IMR-90 (cell line): Measurements from ENCODE around the gene HYAL3. TPM values are rescaled to one million over a fixed set of nuclear protein-coding genes. Genes with fewer than 3 reads are reported as not detected.

ENCODE experiments used
- ATAC-seq: fragments of 200-7000 bp; cut with Tn5 transposase; 2 replicates; pipeline ENCODE4 v1.9.1; 2020; ENCODE audit warnings: low read depth, mild to moderate bottlenecking, moderate library complexity
- BruUV-seq: library from RNA; stranded (reverse); fragments of 400-500 nt; replicated peaks from 2 replicates; lab custom pipeline; 2021; lab: Mats Ljungman, UMichigan
- CTCF ChIA-PET: fragments of 300-600 bp; formaldehyde crosslinking; extraction: SDS; loops from one replicate; lab custom pipeline; 2021; ENCODE audit warnings: antibody characterized with exemption; lab: Yijun Ruan, JAX
- POLR2A ChIA-PET: fragments of 300-600 bp; sonication (Branson Sonifier 250); formaldehyde crosslinking; loops from one replicate; lab custom pipeline; 2022; ENCODE audit warnings: antibody characterized with exemption; ENCODE audit not compliant: unreplicated experiment; lab: Charles Lee
- DNase-seq: peaks from one replicate; pipeline ENCODE4 v3.0.0; 2013
- H2AFZ ChIP-seq: replicated peaks from 2 replicates; pipeline ENCODE3; 2013; ENCODE audit warnings: low read length, mild to moderate bottlenecking; ENCODE audit not compliant: poor library complexity
- H2AK5ac ChIP-seq: 2 replicates; pipeline ENCODE4 v1.6.1; 2013; ENCODE audit warnings: low read depth, low read length, inconsistent platforms
- H2AK9ac ChIP-seq: replicated peaks from 2 replicates; pipeline ENCODE3; 2013; ENCODE audit warnings: mild to moderate bottlenecking, low read depth, low read length, moderate library complexity; ENCODE audit not compliant: poor library complexity
- H2BK120ac ChIP-seq: 2 replicates; pipeline ENCODE4 v1.6.1; 2013; ENCODE audit warnings: low read depth, low read length, inconsistent platforms
- H2BK15ac ChIP-seq: 3 replicates; pipeline ENCODE4 v1.6.1; 2013; ENCODE audit warnings: low read depth, low read length, inconsistent platforms
- H2BK20ac ChIP-seq: 2 replicates; pipeline ENCODE4 v1.6.1; 2013; ENCODE audit warnings: low read depth, mild to moderate bottlenecking, inconsistent platforms, low read length, moderate library complexity
- H2BK5ac ChIP-seq: 2 replicates; pipeline ENCODE4 v1.6.1; 2013; ENCODE audit warnings: mild to moderate bottlenecking, low read depth, low read length, inconsistent platforms; ENCODE audit not compliant: poor library complexity, severe bottlenecking
- H3K14ac ChIP-seq: replicated peaks from 2 replicates; pipeline ENCODE4 v1.6.1; 2013; ENCODE audit warnings: low read depth, low read length, inconsistent platforms
- H3K18ac ChIP-seq: 2 replicates; pipeline ENCODE4 v1.6.1; 2013; ENCODE audit warnings: low read depth, low read length, control low read depth
- H3K23ac ChIP-seq: 2 replicates; pipeline ENCODE4 v1.6.1; 2013; ENCODE audit warnings: low read depth, low read length, inconsistent platforms
- H3K27ac ChIP-seq: 2 replicates; pipeline ENCODE4 v1.5.1; 2013; ENCODE audit warnings: mild to moderate bottlenecking, control low read depth, low read length; ENCODE audit not compliant: insufficient read depth
- H3K27me3 ChIP-seq: 2 replicates; pipeline ENCODE4 v1.6.1; 2013; ENCODE audit warnings: low read length; ENCODE audit not compliant: control insufficient read depth, insufficient read depth
- H3K36me3 ChIP-seq: 2 replicates; pipeline ENCODE4 v1.6.1; 2013; ENCODE audit warnings: low read length, mixed read lengths; ENCODE audit not compliant: control insufficient read depth, insufficient read depth
- H3K4ac ChIP-seq: 2 replicates; pipeline ENCODE4 v1.6.1; 2013; ENCODE audit warnings: low read depth, low read length, inconsistent platforms
- H3K4me1 ChIP-seq: 2 replicates; pipeline ENCODE4 v1.6.1; 2013; ENCODE audit warnings: low read length, mixed read lengths; ENCODE audit not compliant: control insufficient read depth, insufficient read depth
- H3K4me2 ChIP-seq: 2 replicates; pipeline ENCODE4 v1.6.1; 2013; ENCODE audit warnings: low read depth, mild to moderate bottlenecking, control low read depth, low read length, moderate library complexity
- H3K4me3 ChIP-seq: 2 replicates; pipeline ENCODE4 v1.5.1; 2013; ENCODE audit warnings: low read depth, mild to moderate bottlenecking, control low read depth, low read length, moderate library complexity; ENCODE audit not compliant: insufficient read depth
- H3K56ac ChIP-seq: 2 replicates; pipeline ENCODE4 v1.6.1; 2013; ENCODE audit warnings: low read length, inconsistent platforms; ENCODE audit not compliant: insufficient read depth; ENCODE audit errors: extremely low read depth
- H3K79me1 ChIP-seq, 2 experiments: 2 replicates each; pipeline ENCODE4 v1.6.1; 2013; ENCODE audit warnings: low read length in 2 of 2, inconsistent platforms in 1 of 2, low read depth in 1 of 2
- H3K9ac ChIP-seq: 2 replicates; pipeline ENCODE4 v1.6.1; 2013; ENCODE audit warnings: low read depth, low read length, control low read depth
- H3K9me1 ChIP-seq: 2 replicates; pipeline ENCODE4 v1.6.1; 2013; ENCODE audit warnings: low read length, inconsistent platforms; ENCODE audit not compliant: insufficient read depth
- H3K9me3 ChIP-seq: 2 replicates; pipeline ENCODE4 v1.6.1; 2013; ENCODE audit warnings: low read length; ENCODE audit not compliant: control insufficient read depth, insufficient read depth
- H4K20me1 ChIP-seq: 2 replicates; pipeline ENCODE4 v1.6.1; 2013; ENCODE audit warnings: low read length, inconsistent platforms; ENCODE audit not compliant: insufficient read depth
- H4K5ac ChIP-seq: 2 replicates; pipeline ENCODE4 v1.6.1; 2013; ENCODE audit warnings: mild to moderate bottlenecking, low read depth, low read length, control low read depth
- H4K8ac ChIP-seq, 2 experiments: 2 replicates each; pipeline ENCODE4 v1.6.1; 2013; ENCODE audit warnings: low read depth in 2 of 2, low read length in 2 of 2, control low read depth in 1 of 2, inconsistent platforms in 1 of 2
- H4K91ac ChIP-seq: 2 replicates; pipeline ENCODE4 v1.6.1; 2013; ENCODE audit warnings: low read depth, low read length, inconsistent platforms; ENCODE audit not compliant: insufficient read depth
- CHD1 ChIP-seq: IDR thresholded peaks from 2 replicates; pipeline ENCODE4 v1.6.1; 2012; ENCODE audit warnings: low read depth, low read length, improper control_type of control experiment
- MAFK ChIP-seq: IDR thresholded peaks from 2 replicates; pipeline ENCODE4 v1.6.1; 2012; ENCODE audit warnings: low read depth, low read length, improper control_type of control experiment
- NFE2L2 ChIP-seq: fragments of 150-350 bp; IDR thresholded peaks from 2 replicates; pipeline ENCODE4 v1.6.1; 2016; ENCODE audit warnings: low read depth, mild to moderate bottlenecking, low read length
- RCOR1 ChIP-seq: IDR thresholded peaks from 2 replicates; pipeline ENCODE4 v1.6.1; 2012; ENCODE audit warnings: mild to moderate bottlenecking, low read length, improper control_type of control experiment; ENCODE audit not compliant: insufficient replicate concordance
- RFX5 ChIP-seq: IDR thresholded peaks from 2 replicates; pipeline ENCODE4 v1.8.0; 2012; ENCODE audit warnings: low read depth, mild to moderate bottlenecking, low read length, moderate library complexity
- SMC3 ChIP-seq: fragments of 150-350 bp; IDR thresholded peaks from 2 replicates; pipeline ENCODE4 v1.6.1; 2016; ENCODE audit warnings: low read depth, mild to moderate bottlenecking, antibody characterized with exemption, low read length, moderate library complexity
- WGBS, 2 experiments: methylation state at CpG; one replicate each; pipeline versions ENCODE4 v1.1.5 to v1.1.7; 2013; ENCODE audit warnings: missing lambda C conversion rate in 2 of 2; ENCODE audit not compliant: insufficient read length in 1 of 2; ENCODE audit errors: extremely low coverage in 2 of 2; 5-methylcytosine and 5-hydroxymethylcytosine counted together
- dilution Hi-C: fragments of 300-500 bp; cut with HindIII; formaldehyde crosslinking; loops from one replicate; pipeline ENCODE4 v1.14.3; 2018; ENCODE audit warnings: low sequenced_read_pairs; ENCODE audit not compliant: unreplicated experiment
- in situ Hi-C: fragments of 300-500 bp; cut with MboI; formaldehyde crosslinking; loops from 3 replicates; pipeline ENCODE4 v1.14.3; 2019; ENCODE audit warnings: low sequenced_read_pairs, inconsistent platforms, mixed read lengths
- intact Hi-C: fragments of 100-400 bp; cut with micrococcal nuclease; formaldehyde crosslinking; loops from 2 replicates; pipeline ENCODE4 v1.10.0; 2022
- polyA plus RNA-seq, 3 experiments: library from polyadenylated mRNA; depleted of rRNA; stranded (reverse); fragments of >200 nt; gene quantifications; 2 replicates each; pipeline ENCODE4 v1.2.3, GENCODE V29; 2012; ENCODE audit warnings: low replicate concordance in 1 of 3
- total RNA-seq: library from RNA; depleted of rRNA; stranded (reverse); fragments of >200 nt; gene quantifications from 2 replicates; pipeline ENCODE4 v1.2.3, GENCODE V29; 2012
- TF ChIP-seq, protein P1 (sequence below): fragments of 150-350 bp; IDR thresholded peaks from 2 replicates; pipeline ENCODE4 v1.6.1; 2017; ENCODE audit warnings: mild to moderate bottlenecking, antibody characterized with exemption, low read length, low read depth
- TF ChIP-seq, protein P2 (sequence below): conservative IDR thresholded peaks from 2 replicates; pipeline ENCODE4 v1.5.1; 2012; ENCODE audit warnings: mild to moderate bottlenecking, low read depth, low read length, improper control_type of control experiment

The HYAL3 gene
- total and polyA plus RNA-seq, 2 of the 4 experiments (the other 2 are of a cell fraction) = 2.7 to 5.7 TPM

DNA sequence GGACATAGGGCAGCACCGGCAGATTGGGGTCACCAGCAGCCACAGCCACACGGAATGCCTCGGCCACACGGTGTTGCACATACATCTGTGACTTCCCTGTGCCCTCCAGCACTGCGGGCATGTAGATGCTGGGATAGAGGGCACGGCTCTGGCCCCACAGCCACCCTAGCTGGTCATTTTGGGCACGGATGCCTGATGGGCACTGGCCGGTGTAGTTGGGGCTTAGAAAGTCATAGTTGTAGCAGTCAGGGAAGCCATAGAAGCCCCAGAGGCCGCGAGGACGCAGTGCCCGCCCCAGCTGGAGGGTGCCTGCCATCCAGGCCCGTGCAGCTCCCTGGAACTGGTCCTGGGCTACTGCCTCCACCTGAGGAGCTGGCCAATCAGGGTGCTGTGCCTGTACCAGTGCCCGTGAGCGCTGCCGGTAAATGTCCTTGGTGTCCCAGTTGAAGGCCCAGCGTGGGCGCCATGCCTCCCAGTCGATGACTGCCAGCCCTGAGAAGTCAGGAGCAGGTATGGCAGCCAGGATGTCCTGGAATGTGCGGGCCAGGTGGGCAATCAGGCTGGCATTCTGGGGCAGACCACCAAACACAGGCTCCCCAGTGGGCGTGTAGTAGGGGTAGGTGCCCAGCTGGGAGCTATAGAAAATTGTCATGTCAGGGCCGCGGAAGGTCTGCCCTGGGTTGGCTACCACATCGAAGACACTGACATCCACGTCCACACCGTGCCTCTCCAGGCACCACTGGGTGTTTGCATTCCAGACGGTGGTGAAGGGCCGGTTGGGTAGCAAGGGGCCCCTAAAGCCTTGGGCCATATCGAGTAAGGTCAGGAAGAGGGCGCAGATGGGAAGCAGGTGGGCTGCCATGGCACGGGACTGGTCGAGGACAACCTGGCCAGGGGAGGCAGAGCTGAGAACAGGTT lies 3.1 kb upstream of the HYAL3 start:
- no TSS peak for BruUV-seq
- no peak overlapping the region for H4K5ac ChIP-seq

More for the DNA sequence above, 3.1 kb upstream of the HYAL3 start:
- H3K79me1 ChIP-seq = peaks cover 13 to 31% of the 10 kb centered on the region in 2 experiments
- H3K4ac ChIP-seq = no peak overlapping the region
- no peak for DNase-seq
- H3K56ac ChIP-seq = no peak overlapping the region
- ChIA-PET POLR2A (no interaction called here), CTCF (no interaction called here)
- no peak overlapping the region for H2AK5ac ChIP-seq
- H2BK5ac ChIP-seq = no peak overlapping the region
- peaks cover 21% of the 10 kb centered on the region for H3K9me1 ChIP-seq
- no peak overlapping the region for H3K9ac ChIP-seq
- no peak overlapping the region for H3K4me3 ChIP-seq
- no peak overlapping the region for H2BK15ac ChIP-seq
- H4K20me1 ChIP-seq = no peaks in the 10 kb centered on the region
- in situ Hi-C loops = no loop called here
- 85% methylated on average over 12 of the region's 32 CpGs; no CpG with 5 or more reads in 1 of the 2 experiments for WGBS, 2 experiments
- H4K91ac ChIP-seq = no peak overlapping the region
- H3K4me2 ChIP-seq = no peak overlapping the region
- no peak for ATAC-seq
- H2AK9ac ChIP-seq = peak overlapping the region; percentile 37
- no peaks in the 10 kb centered on the region for H3K9me3 ChIP-seq
- TF ChIP-seq SMC3 (no peak), RCOR1 (no peak), MAFK (no peak), NFE2L2 (no peak), RFX5 (no peak), CHD1 (no peak)
- TF ChIP-seq, protein P1, sequence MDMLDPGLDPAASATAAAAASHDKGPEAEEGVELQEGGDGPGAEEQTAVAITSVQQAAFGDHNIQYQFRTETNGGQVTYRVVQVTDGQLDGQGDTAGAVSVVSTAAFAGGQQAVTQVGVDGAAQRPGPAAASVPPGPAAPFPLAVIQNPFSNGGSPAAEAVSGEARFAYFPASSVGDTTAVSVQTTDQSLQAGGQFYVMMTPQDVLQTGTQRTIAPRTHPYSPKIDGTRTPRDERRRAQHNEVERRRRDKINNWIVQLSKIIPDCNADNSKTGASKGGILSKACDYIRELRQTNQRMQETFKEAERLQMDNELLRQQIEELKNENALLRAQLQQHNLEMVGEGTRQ = no peak
- TF ChIP-seq, protein P2, sequence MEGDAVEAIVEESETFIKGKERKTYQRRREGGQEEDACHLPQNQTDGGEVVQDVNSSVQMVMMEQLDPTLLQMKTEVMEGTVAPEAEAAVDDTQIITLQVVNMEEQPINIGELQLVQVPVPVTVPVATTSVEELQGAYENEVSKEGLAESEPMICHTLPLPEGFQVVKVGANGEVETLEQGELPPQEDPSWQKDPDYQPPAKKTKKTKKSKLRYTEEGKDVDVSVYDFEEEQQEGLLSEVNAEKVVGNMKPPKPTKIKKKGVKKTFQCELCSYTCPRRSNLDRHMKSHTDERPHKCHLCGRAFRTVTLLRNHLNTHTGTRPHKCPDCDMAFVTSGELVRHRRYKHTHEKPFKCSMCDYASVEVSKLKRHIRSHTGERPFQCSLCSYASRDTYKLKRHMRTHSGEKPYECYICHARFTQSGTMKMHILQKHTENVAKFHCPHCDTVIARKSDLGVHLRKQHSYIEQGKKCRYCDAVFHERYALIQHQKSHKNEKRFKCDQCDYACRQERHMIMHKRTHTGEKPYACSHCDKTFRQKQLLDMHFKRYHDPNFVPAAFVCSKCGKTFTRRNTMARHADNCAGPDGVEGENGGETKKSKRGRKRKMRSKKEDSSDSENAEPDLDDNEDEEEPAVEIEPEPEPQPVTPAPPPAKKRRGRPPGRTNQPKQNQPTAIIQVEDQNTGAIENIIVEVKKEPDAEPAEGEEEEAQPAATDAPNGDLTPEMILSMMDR = no peak
- no peak overlapping the region for H3K18ac ChIP-seq
- peaks cover 13% of the 10 kb centered on the region for H3K4me1 ChIP-seq
- no peak overlapping the region for H3K14ac ChIP-seq
- H2AFZ ChIP-seq = no peak overlapping the region
- H3K36me3 ChIP-seq = no peaks in the 10 kb centered on the region
- no peak overlapping the region for H2BK20ac ChIP-seq
- H3K27ac ChIP-seq = no peak overlapping the region
- H4K8ac ChIP-seq = no peak overlapping the region
- intact Hi-C loops = no loop called here
- dilution Hi-C loops = no loop called here
- no peaks in the 10 kb centered on the region for H3K27me3 ChIP-seq
- H3K23ac ChIP-seq = no peak overlapping the region
- H2BK120ac ChIP-seq = no peak overlapping the region
